DOHH2 (cell line): ENCODE results near the gene TST.

Experiments
- H3F3A ChIP-seq: fragments of 200-600 bp; sonication (generic), shearing (Covaris generic); 2 replicates; pipeline ENCODE4 v1.6.0; 2016; ENCODE audit warnings: antibody characterized with exemption, mild to moderate bottlenecking; ENCODE audit not compliant: control insufficient read depth, insufficient read depth
- H3K27ac ChIP-seq: fragments of 200-600 bp; sonication (generic); 2 replicates; pipeline ENCODE4 v1.5.1; 2014; ENCODE audit warnings: low read depth, mild to moderate bottlenecking, low read length, moderate library complexity
- H3K27me3 ChIP-seq: fragments of 200-600 bp; sonication (generic); 2 replicates; pipeline ENCODE4 v1.6.1; 2014; ENCODE audit warnings: mild to moderate bottlenecking, low read length, mixed read lengths; ENCODE audit not compliant: control insufficient read depth
- H3K36me3 ChIP-seq: fragments of 200-600 bp; sonication (generic); 2 replicates; pipeline ENCODE4 v1.6.1; 2014; ENCODE audit warnings: mild to moderate bottlenecking, low read length, moderate library complexity, mixed read lengths; ENCODE audit not compliant: control insufficient read depth
- H3K4me1 ChIP-seq: fragments of 200-600 bp; sonication (generic); 2 replicates; pipeline ENCODE4 v1.6.1; 2014; ENCODE audit warnings: mild to moderate bottlenecking, low read length, mixed read lengths; ENCODE audit not compliant: control insufficient read depth
- H3K4me2 ChIP-seq: fragments of 200-600 bp; sonication (generic); 2 replicates; pipeline ENCODE4 v1.6.0; 2014; ENCODE audit warnings: mild to moderate bottlenecking, low read length, moderate library complexity
- H3K4me3 ChIP-seq: fragments of 200-600 bp; sonication (generic); 2 replicates; pipeline ENCODE4 v1.5.1; 2014; ENCODE audit warnings: mild to moderate bottlenecking, low read length, mixed read lengths
- H3K79me2 ChIP-seq: fragments of 200-600 bp; sonication (generic); 2 replicates; pipeline ENCODE4 v1.6.1; 2014; ENCODE audit warnings: mild to moderate bottlenecking, low read length, mixed read lengths; ENCODE audit not compliant: control insufficient read depth
- H3K9me2 ChIP-seq: fragments of 200-600 bp; sonication (generic); replicated peaks from 2 replicates; pipeline ENCODE4 v1.6.1; 2014; ENCODE audit warnings: mild to moderate bottlenecking, low read length, mixed read lengths; ENCODE audit not compliant: control insufficient read depth
- H3K9me3 ChIP-seq: fragments of 200-600 bp; sonication (generic); 2 replicates; pipeline ENCODE4 v1.6.1; 2014; ENCODE audit warnings: antibody characterized with exemption, low read length, mixed read lengths; ENCODE audit not compliant: control insufficient read depth, insufficient read depth
- H4K20me1 ChIP-seq: fragments of 200-600 bp; sonication (generic); 2 replicates; pipeline ENCODE4 v1.6.0; 2014; ENCODE audit warnings: low read depth, mild to moderate bottlenecking, antibody characterized with exemption, low read length, moderate library complexity; ENCODE audit not compliant: control insufficient read depth, insufficient read depth
- EZH2phosphoT487 ChIP-seq: fragments of 200-600 bp; sonication (generic); IDR thresholded peaks from 2 replicates; pipeline ENCODE4 v1.6.1; 2017; ENCODE audit warnings: borderline replicate concordance, mild to moderate bottlenecking, antibody characterized with exemption, low read length, moderate library complexity, mixed read lengths
- TF ChIP-seq, protein P1 (sequence below): fragments of 200-600 bp; sonication (generic); IDR thresholded peaks from one replicate; pipeline ENCODE4 v1.5.1; 2014; ENCODE audit warnings: antibody characterized with exemption, mild to moderate bottlenecking, low read depth, low read length; ENCODE audit not compliant: poor library complexity, severe bottlenecking

The TST gene

DNA sequence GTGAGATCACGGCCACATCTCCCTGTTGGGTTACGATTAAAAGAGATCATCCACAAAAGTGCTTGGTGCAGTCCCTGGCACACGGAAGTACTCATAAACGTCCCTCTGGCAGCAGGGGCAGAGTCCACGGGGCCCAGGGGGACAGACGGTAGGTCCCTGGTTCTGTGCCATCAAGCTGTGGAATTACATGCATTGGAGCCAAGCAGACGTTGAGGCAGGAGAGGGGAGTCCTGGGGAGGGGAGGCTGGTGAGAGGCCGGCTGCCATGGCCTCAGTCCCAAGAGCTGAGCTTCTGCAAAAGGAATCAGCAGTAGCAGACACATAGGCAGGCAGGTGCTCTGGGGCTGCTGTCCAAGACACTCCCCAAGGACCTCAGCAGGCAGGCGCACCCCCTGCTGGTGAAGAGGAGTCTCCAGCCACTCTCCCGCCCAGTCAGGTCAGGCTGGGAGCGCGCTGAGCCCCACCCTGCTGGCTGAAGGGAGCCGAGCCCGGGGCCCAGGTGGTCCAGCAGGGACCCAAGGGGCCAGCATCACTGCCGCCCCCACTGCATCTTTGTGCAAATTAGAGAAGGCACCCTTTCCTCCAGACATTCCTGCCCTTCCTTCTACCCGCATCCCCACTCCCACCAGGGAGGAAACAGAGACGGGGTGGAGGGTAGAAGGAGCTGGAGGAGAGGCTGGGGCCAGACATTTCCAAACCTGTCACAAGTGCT lies 24.7 kb upstream of the TST start:
- H3K36me3 ChIP-seq = no peaks in the 10 kb centered on the region
- H3K27me3 ChIP-seq = peaks cover 33% of the 10 kb centered on the region
- no peaks in the 10 kb centered on the region for H3K9me3 ChIP-seq
- no peak overlapping the region for H3K4me2 ChIP-seq
- TF ChIP-seq, protein P1, sequence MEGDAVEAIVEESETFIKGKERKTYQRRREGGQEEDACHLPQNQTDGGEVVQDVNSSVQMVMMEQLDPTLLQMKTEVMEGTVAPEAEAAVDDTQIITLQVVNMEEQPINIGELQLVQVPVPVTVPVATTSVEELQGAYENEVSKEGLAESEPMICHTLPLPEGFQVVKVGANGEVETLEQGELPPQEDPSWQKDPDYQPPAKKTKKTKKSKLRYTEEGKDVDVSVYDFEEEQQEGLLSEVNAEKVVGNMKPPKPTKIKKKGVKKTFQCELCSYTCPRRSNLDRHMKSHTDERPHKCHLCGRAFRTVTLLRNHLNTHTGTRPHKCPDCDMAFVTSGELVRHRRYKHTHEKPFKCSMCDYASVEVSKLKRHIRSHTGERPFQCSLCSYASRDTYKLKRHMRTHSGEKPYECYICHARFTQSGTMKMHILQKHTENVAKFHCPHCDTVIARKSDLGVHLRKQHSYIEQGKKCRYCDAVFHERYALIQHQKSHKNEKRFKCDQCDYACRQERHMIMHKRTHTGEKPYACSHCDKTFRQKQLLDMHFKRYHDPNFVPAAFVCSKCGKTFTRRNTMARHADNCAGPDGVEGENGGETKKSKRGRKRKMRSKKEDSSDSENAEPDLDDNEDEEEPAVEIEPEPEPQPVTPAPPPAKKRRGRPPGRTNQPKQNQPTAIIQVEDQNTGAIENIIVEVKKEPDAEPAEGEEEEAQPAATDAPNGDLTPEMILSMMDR = peak; percentile 85
- TF ChIP-seq EZH2phosphoT487 = no peak
- no peaks in the 10 kb centered on the region for H3F3A ChIP-seq
- H3K4me3 ChIP-seq = no peak overlapping the region
- H3K9me2 ChIP-seq = no peaks in the 10 kb centered on the region
- H3K79me2 ChIP-seq = no peaks in the 10 kb centered on the region
- peaks cover 8% of the 10 kb centered on the region; the same call in 1 of the 2 replicates for H3K4me1 ChIP-seq
- H3K27ac ChIP-seq = no peak overlapping the region
- H4K20me1 ChIP-seq = no peaks in the 10 kb centered on the region

DNA sequence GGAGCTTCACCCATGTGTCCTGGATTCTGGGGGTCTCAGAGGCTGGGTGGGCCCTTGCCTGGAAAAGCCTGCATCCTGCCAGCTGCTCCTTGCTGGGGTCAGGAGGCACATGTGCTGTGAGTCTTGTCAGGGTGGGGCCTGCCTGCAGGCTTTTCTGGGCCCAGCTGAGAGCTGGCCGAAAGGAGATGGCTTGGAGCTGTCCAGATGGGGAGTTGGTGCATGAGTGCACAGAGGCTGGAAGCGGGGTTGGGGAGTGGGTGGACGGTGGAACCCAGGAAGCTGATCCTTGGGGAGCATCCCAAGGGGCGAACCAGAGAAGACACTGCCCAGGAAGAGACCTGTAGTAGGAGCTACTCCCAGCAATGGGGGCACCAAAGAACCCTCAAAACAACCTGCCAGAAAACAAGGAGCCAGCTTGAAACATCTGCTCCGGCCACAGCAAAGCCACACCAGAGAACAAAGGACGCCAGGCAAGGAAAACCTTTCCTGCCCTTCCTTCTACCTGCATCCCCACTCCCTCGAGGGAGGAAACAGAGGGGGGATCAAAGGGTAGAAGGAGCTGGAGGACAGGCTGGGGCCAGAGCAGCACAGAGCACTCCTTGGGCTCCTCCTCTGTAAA lies 24.1 kb upstream of the TST start:
- H4K20me1 ChIP-seq = no peaks in the 10 kb centered on the region
- H3K9me3 ChIP-seq = no peaks in the 10 kb centered on the region
- H3K4me2 ChIP-seq = no peak overlapping the region
- TF ChIP-seq, protein P1 = no peak
- TF ChIP-seq EZH2phosphoT487 = no peak
- no peak overlapping the region for H3K4me3 ChIP-seq
- no peaks in the 10 kb centered on the region for H3K9me2 ChIP-seq
- no peak overlapping the region for H3K27ac ChIP-seq
- peaks cover 8% of the 10 kb centered on the region; the same call in 1 of the 2 replicates for H3K4me1 ChIP-seq
- no peaks in the 10 kb centered on the region for H3K79me2 ChIP-seq
- peaks cover 33% of the 10 kb centered on the region for H3K27me3 ChIP-seq
- H3K36me3 ChIP-seq = no peaks in the 10 kb centered on the region
- no peaks in the 10 kb centered on the region for H3F3A ChIP-seq

DNA sequence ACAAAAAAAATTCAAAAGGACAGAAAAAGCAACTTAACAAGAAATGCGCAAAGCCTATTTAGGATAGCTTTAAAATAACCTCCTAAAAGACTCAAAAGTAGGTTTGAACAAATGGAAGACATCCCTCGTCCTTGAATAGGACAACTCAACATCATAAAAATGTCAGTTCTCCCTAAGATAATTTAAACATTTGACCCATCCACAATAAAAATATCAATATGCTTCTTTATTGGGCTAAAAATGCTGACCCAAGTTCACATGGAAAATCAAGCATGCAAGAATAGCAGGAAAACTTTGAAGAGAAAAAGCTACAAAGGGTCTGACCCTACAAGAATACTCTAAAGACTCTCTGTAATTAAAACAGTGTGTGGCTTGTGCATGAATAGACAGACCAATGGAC lies 20.2 kb upstream of the TST start:
- Histone ChIP-seq H3K4me1 (peaks cover 3% of the 10 kb centered on the region; the same call in 1 of the 2 replicates), H3K4me2 (no peak overlapping the region), H3K27me3 (peaks cover 36% of the 10 kb centered on the region), H3K9me3 (no peaks in the 10 kb centered on the region), H4K20me1 (no peaks in the 10 kb centered on the region), H3K9me2 (no peaks in the 10 kb centered on the region), H3K36me3 (no peaks in the 10 kb centered on the region), H3F3A (no peaks in the 10 kb centered on the region), H3K79me2 (no peaks in the 10 kb centered on the region), H3K4me3 (no peak overlapping the region), H3K27ac (no peak overlapping the region)
- no peak for TF ChIP-seq EZH2phosphoT487
- TF ChIP-seq, protein P1 = no peak
